Dendritic cell treated with granulocyte-macrophage colony-stimulating factor and Interleukin-4, amounts not matched to agents 40 ng/mL and 50 ng/mL, for 4 days (primary cell): Measurements from ENCODE around the gene CUEDC1.
A peak's percentile ranks its signal among the peaks of the same experiment; 100 is the strongest.

Experiments
- H3K27ac Mint-ChIP-seq: one replicate; pipeline ENCODE4 v1.8.0; 2022; ENCODE audit warnings: mild to moderate bottlenecking, mixed read lengths
- H3K27me3 Mint-ChIP-seq: one replicate; pipeline ENCODE4 v1.8.0; 2022; ENCODE audit warnings: mild to moderate bottlenecking, mixed read lengths
- H3K36me3 Mint-ChIP-seq: one replicate; pipeline ENCODE4 v1.8.0; 2022; ENCODE audit warnings: low read depth, mixed read lengths
- H3K4me1 Mint-ChIP-seq: one replicate; pipeline ENCODE4 v1.8.0; 2022; ENCODE audit warnings: low read depth, mixed read lengths
- H3K4me3 Mint-ChIP-seq: one replicate; pipeline ENCODE4 v1.8.0; 2022; ENCODE audit warnings: mild to moderate bottlenecking, moderate library complexity, mixed read lengths
- H3K9me3 Mint-ChIP-seq: one replicate; pipeline ENCODE4 v1.8.0; 2022; ENCODE audit warnings: mixed read lengths
- intact Hi-C: fragments of 100-400 bp; cut with micrococcal nuclease; formaldehyde crosslinking; loops from one replicate; pipeline ENCODE4 v1.15.0; 2022

The CUEDC1 gene

DNA sequence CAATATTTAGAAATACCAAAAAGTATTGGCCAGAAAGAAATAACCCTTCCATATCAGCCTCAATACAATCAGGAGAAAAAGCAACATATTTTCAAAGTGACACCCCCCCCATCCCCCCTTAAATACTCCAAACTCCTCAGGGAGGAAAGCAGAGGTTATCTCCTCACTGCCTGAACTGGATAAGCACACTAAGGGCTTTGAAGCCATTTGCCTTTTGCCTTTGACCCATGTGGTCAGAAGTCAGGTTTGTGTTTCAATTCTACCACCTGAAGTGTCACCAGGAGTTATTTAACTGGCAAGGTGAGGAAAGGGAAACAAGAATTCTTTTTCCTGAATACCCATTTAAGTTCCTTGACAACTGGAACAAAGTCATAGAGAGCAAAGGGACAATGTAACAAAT is 36.3 kb upstream of the CUEDC1 start:
- H3K27me3 Mint-ChIP-seq: no peaks in the 10 kb centered on the region
- peaks cover 33% of the 10 kb centered on the region for H3K4me1 Mint-ChIP-seq
- H3K36me3 Mint-ChIP-seq: peaks cover 18% of the 10 kb centered on the region
- H3K9me3 Mint-ChIP-seq: no peaks in the 10 kb centered on the region
- H3K4me3 Mint-ChIP-seq: no peak overlapping the region
- H3K27ac Mint-ChIP-seq: no peak overlapping the region
- intact Hi-C loops: no loop called here

DNA sequence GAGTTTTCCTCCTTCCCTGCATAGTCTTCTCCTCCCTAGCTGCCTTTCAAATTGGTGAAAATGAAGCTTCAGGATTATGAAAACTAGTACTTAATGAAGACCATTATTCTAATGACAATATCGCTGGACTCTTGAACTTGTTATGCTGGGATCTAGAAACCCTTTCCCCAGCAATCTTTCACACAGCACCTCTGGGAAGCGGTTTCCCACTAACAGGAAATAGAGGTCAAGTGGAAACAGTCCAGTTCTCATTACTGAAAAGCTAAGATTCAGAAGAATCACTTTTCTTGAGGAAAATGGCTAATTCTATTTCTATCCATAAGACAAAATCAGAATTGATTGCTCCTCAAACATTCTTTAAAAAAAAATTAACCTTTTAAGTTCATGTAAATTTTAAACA is 34.8 kb upstream of the CUEDC1 start:
- no peaks in the 10 kb centered on the region for H3K27me3 Mint-ChIP-seq
- H3K9me3 Mint-ChIP-seq: no peaks in the 10 kb centered on the region
- no peak overlapping the region for H3K27ac Mint-ChIP-seq
- H3K36me3 Mint-ChIP-seq: peaks cover 18% of the 10 kb centered on the region
- H3K4me3 Mint-ChIP-seq: no peak overlapping the region
- intact Hi-C loops: no loop called here
- peaks cover 37% of the 10 kb centered on the region for H3K4me1 Mint-ChIP-seq

DNA sequence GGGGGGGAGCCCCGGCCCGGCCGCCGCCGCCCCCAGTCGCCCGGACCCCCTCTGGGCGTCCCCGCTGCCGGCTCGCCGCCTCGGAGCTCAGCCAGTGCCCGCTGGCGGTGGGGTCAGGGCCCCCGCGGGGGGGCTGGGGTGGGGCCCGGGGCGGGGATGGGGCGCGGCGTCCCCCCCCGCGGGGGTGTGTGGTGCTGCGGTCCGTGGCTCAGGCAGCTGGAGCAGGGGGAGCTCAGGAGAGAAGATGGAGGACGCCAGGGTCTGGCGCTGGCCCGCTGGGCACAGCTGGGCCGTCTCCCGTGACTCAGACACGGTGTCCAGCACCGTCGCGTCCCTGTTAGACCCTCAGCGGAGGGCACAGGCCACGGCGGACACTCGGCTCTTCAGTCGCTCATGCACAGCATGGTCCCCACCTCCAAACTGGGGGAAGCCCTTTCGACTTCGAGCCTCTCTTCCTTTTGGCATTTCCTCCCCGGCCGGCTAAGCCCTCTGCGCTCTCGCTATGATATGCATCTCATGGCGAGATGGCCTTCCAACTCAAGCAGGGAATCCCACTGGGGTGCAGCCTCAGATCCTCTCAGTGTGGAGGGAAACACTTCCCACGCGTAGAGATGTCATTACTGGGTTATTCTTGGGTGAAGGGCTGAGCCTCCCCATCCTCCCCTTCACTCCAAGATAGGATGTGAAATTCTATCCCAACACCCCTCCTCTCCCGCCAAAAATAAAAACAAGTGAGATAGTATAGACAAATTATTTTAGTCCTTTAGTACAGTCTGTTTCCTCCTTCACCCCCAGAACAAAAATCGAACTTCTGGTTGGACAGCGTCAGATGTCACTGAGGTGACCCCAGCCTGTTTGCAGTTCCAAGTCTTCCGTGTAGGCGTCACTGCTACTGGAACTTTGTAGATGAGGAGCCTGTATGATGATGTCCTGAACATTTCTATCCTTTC is 33.4 kb upstream of the CUEDC1 start:
- H3K36me3 Mint-ChIP-seq: peaks cover 32% of the 10 kb centered on the region
- H3K9me3 Mint-ChIP-seq: no peaks in the 10 kb centered on the region
- no peaks in the 10 kb centered on the region for H3K27me3 Mint-ChIP-seq
- H3K4me1 Mint-ChIP-seq: peaks cover 42% of the 10 kb centered on the region
- intact Hi-C loops: loop anchor here (2.0 to 5.0 kb wide), 2 partner anchors 86 to 126 kb away; no protein-coding TSS in a partner anchor
- H3K27ac Mint-ChIP-seq: peak overlapping the region; percentile 97
- H3K4me3 Mint-ChIP-seq: peak overlapping the region; percentile 90

DNA sequence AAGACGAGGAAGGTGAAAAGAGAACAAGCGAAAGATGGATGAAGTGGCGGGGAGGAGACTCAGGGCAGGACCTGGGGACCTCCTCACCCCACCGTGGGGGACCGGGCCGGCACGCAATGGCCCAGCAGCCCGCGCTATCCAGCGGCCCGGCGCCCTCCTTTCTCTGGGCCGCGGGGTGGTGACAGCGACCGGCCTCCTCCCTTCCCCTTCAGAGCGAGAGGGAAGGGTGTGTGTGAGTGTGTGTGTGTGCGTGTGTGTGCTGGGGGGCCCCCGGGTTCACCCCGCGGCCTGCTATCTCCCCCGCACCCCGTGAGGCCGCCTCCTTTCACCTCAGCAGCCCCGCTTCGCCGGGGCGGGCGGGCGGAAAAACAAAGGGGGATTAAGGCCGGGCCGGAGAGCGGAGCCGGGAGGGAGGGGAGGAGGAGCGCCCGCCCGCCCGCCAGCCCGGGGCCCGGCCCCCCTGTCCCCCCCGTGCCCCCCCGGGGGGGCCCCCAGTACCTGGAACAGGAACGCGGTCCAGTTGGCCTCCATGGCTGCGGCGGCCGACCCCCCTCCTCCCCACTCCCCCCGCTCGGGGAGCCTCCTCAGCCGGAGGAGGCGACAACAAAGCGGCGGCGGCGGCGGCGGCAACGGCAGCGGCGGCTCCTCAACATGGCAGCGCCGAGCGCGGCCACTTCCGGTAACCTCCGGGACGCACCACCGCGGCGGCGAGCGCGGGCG is 32.5 kb upstream of the CUEDC1 start, which contains the start of gene VEZF1:
TSS of gene VEZF1 (minus strand) at position 674 of the 720 bp plus-strand sequence. CDS start at position 531, 143 bp downstream.
- H3K4me1 Mint-ChIP-seq: peaks cover 49% of the 10 kb centered on the region

DNA sequence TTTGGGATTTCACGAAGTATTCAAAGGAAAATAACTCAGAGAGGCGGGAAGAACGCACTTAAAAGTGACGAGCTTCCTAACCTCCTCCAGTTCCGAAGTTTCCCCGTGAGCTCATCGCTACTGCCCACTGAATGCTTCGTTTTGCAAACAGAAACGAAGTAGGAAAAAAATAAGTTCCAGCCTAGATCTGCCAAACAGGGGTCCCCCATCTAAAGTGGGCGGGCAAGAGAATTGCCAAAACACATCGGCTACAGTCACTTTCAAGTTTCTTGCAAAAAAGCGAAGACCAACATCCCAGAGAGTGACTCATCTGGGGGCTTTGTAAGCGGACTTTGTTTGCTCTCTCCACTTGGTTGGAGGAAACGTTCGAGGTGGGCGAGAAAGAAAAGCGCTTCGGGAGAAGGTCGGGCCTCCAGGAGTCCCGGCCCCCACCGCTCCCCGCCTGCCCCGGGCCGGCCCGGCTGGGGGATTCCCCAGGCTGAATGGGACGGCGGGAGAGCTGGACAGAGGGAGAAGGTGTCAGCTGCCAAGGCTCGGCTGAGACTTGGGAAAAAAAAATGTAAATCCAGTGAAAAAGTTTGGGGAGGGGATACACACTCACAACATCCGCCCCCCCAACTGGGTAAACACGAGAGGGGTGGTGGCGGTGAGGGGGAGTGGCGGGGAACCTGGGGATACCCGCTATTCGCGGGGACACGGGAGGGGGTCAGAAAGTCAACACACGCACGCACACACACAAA is 31.8 kb upstream of the CUEDC1 start:
- H3K27me3 Mint-ChIP-seq: no peaks in the 10 kb centered on the region
- H3K36me3 Mint-ChIP-seq: peaks cover 48% of the 10 kb centered on the region
- peak overlapping the region; percentile 97 for H3K27ac Mint-ChIP-seq
- H3K4me3 Mint-ChIP-seq: peak overlapping the region; percentile 96
- intact Hi-C loops: loop anchor here (2.0 to 5.0 kb wide), 2 partner anchors 38 to 125 kb away; no protein-coding TSS in a partner anchor
- no peaks in the 10 kb centered on the region for H3K9me3 Mint-ChIP-seq
- peaks cover 56% of the 10 kb centered on the region for H3K4me1 Mint-ChIP-seq

More for the DNA sequence above, 32.5 kb upstream of the CUEDC1 start, which contains the start of gene VEZF1:
- H3K27ac Mint-ChIP-seq: peak within 1 kb of the TSS; percentile 97
- intact Hi-C loops: loop anchor here (2.0 to 5.0 kb wide), 3 partner anchors 39 to 125 kb away; no protein-coding TSS in a partner anchor
- H3K36me3 Mint-ChIP-seq: peaks cover 41% of the 10 kb centered on the region
- H3K27me3 Mint-ChIP-seq: no peaks in the 10 kb centered on the region
- H3K4me3 Mint-ChIP-seq: peak within 1 kb of the TSS; percentile 96
- H3K9me3 Mint-ChIP-seq: no peaks in the 10 kb centered on the region

DNA sequence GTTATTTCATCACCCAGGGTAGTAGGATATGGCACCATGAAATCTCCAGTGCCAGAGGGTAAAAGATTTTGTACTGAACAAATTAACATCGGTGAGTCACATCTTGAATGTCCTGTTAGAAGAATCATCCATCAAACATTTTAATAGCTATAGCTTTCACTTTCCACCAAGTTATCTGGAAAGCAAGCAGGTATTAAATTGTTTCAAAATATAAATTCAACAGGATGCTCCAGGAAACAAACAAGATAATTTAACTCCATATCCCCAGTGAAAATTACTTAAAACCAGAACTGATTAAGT is 30.4 kb upstream of the CUEDC1 start:
- no peak overlapping the region for H3K27ac Mint-ChIP-seq
- peaks cover 56% of the 10 kb centered on the region for H3K4me1 Mint-ChIP-seq
- no peak overlapping the region for H3K4me3 Mint-ChIP-seq
- no peaks in the 10 kb centered on the region for H3K9me3 Mint-ChIP-seq
- no peaks in the 10 kb centered on the region for H3K27me3 Mint-ChIP-seq
- peaks cover 62% of the 10 kb centered on the region for H3K36me3 Mint-ChIP-seq
- intact Hi-C loops: loop anchor here (5.0 kb wide), 1 partner anchor 123 kb away; no protein-coding TSS in a partner anchor

DNA sequence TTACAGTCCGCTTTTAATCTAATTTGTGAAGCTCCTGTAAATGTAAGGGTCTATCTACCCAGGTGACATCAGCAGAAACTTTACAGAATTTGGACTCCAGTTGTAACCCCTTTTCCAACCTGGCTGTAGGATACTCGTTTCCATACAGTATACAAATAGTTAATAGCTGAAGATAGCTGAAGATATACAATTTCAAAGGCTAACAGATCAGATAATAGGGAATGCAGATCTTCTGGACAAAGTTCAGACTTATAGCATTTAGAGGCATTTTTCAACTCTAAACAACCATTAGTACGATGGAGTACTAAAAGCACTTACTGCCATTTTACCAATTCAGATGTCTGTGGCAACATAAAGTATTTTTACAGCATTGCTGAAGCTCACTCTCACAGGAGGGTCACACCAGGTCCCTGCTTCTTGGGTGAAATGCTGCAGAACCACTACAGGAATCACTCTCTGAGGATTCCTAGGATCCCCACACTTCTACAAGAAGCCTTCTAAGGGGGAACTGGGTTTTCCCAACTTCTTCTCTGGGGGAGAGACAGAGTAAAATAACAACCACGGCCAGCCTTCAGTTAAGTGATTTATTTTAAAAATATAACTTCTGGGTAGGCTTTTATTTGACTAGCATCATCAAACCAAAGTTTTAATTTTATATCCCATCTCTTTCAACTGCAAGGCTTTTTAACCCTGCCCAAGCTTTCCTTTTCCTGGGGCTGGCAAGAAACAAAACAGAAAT is 29.9 kb upstream of the CUEDC1 start:
- Mint-ChIP-seq H3K27me3 (no peaks in the 10 kb centered on the region), H3K4me3 (no peak overlapping the region), H3K4me1 (peaks cover 56% of the 10 kb centered on the region), H3K36me3 (peaks cover 67% of the 10 kb centered on the region), H3K27ac (no peak overlapping the region), H3K9me3 (no peaks in the 10 kb centered on the region)
- intact Hi-C loops: loop anchor here (5.0 kb wide), 1 partner anchor 123 kb away; no protein-coding TSS in a partner anchor

DNA sequence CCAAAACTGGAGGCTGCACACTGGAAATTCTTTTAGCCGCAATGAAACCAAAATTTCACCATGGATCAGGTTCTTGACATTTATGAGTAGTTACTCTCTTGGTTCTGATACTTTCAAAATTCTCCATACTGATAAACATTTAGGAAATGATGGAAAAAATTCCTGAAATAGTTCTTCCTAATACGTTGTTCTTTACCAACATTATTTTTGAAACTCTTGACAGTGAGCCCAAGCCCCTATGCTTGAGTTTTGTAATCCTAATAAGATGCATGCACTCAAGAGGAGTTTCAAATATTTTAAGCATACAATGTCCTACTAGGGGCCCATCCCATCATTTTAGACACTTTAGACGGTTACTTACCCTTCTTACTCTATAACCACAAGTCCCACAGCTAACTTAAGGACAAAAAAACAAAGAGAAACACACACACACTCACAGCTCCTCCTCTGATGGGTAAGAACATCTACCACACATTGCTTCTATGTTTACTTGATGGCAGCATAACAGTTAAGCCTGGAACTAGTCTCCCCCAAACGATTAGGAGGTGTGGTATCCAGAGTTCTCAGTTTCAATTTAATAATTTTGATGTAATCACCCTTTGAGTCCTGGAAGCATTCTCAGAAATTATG is 29.2 kb upstream of the CUEDC1 start:
- no peaks in the 10 kb centered on the region for H3K9me3 Mint-ChIP-seq
- H3K27me3 Mint-ChIP-seq: no peaks in the 10 kb centered on the region
- intact Hi-C loops: no loop called here
- H3K4me1 Mint-ChIP-seq: peaks cover 49% of the 10 kb centered on the region
- no peak overlapping the region for H3K4me3 Mint-ChIP-seq
- H3K27ac Mint-ChIP-seq: no peak overlapping the region
- H3K36me3 Mint-ChIP-seq: peaks cover 74% of the 10 kb centered on the region

DNA sequence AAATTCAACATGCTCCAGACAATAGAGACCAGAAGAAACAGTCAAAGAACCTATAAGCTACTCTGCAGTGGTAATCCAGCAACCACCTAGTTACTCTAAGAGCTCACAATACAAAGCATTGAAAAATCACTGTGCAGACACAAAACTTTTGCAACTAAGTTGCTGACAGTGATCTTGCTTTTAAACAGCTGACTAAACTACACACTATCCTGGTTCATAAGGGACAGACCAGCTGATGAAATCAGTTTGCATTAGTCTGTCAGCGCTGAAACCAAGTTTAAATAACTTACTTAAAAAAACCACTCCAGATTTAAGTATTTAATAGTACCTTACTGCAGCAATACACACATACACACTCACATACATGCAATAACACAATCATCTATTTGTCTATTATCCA is 28.2 kb upstream of the CUEDC1 start:
- Mint-ChIP-seq H3K4me1 (peaks cover 44% of the 10 kb centered on the region), H3K4me3 (no peak overlapping the region), H3K27me3 (no peaks in the 10 kb centered on the region), H3K36me3 (peaks cover 78% of the 10 kb centered on the region), H3K9me3 (no peaks in the 10 kb centered on the region), H3K27ac (no peak overlapping the region)
- intact Hi-C loops: no loop called here

DNA sequence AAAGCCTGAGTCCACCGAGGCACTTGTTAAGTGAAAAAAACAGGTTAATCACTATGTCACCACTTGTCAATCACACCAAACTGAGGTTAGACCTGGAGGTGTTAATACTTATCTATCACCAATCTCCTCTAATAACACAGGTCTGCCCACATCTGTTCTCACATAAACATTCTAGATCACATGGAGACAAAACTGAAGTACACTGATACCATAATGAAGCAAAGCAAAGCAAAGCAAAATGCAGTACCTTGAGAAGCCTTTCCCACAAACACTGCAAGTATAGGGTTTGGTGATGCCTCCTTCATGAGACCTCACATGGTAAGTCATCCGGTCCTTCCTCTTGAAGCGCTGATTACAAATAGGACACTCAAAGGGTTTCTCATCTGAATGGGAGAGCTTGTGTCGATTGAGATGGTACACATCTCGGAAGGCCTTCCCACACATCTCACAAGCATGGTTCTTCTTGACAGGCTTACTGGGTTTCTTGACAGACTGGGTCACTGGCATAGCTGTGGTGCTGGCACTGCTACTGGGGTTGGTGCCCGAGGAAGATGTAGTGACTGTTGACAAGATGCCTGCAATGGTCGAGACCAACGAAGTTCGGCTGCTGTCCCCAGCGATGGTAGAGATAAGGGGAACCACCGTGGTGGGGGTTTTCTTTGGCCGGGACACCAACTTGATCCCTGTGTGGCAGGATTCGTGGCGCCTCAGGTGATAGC is 27.4 kb upstream of the CUEDC1 start:
- intact Hi-C loops: no loop called here
- no peak overlapping the region for H3K4me3 Mint-ChIP-seq

DNA sequence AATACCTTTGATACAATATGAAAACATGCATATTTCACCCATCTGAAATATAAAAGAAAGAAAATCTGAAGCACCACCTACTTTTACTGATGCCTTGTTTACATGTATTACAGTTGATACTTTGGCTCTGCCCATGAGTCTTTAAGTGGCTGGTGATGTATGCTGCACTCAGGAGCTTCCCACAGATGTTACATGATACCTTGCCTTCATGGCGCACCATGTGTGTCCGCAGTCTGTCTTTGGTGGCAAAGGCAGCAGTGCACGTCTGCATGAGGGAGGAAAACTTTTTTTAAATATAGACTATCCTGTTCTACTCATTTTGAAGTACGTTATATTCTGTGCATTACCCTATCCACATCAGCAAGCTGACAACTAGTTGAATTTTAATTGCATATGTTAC is 25.3 kb upstream of the CUEDC1 start:
- Mint-ChIP-seq H3K4me1 (peaks cover 43% of the 10 kb centered on the region), H3K27me3 (no peaks in the 10 kb centered on the region), H3K27ac (no peak overlapping the region), H3K36me3 (peaks cover 95% of the 10 kb centered on the region), H3K4me3 (no peak overlapping the region), H3K9me3 (no peaks in the 10 kb centered on the region)
- intact Hi-C loops: no loop called here

More for the DNA sequence above, 27.4 kb upstream of the CUEDC1 start:
- no peaks in the 10 kb centered on the region for H3K27me3 Mint-ChIP-seq
- H3K9me3 Mint-ChIP-seq: no peaks in the 10 kb centered on the region
- H3K4me1 Mint-ChIP-seq: peaks cover 43% of the 10 kb centered on the region
- H3K36me3 Mint-ChIP-seq: peaks cover 83% of the 10 kb centered on the region
- H3K27ac Mint-ChIP-seq: no peak overlapping the region

DNA sequence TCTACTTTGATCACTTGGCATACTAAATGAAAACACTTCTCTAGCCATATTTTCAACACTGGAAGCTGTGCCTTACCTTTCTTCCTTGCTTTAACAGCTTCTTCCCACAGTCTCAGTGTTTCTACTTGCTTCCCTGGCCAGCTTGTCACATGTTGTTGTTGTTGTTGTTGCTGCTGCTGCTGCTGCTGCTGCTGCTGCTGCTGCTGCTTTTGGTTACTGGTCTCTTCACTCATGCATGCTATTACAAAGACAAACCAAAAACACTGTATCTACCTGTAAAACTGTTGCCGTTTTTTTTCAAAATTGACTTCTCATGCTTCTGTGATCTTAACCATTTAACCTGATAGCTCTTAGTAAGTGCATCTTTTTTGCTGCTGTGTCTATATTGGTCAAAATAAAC is 23.9 kb upstream of the CUEDC1 start:
- H3K36me3 Mint-ChIP-seq: peaks cover 100% of the 10 kb centered on the region
- no peak overlapping the region for H3K27ac Mint-ChIP-seq
- no peak overlapping the region for H3K4me3 Mint-ChIP-seq
- H3K27me3 Mint-ChIP-seq: no peaks in the 10 kb centered on the region
- intact Hi-C loops: no loop called here
- peaks cover 30% of the 10 kb centered on the region for H3K4me1 Mint-ChIP-seq
- no peaks in the 10 kb centered on the region for H3K9me3 Mint-ChIP-seq
